PC-9 (cell line): Measurements from ENCODE around the gene SDR42E2. TPM values are rescaled to one million over a fixed set of nuclear protein-coding genes. Genes with fewer than 3 reads are reported as not detected.

Source experiments
- BruUV-seq: library from RNA; stranded (reverse); fragments of 400-500 nt; replicated peaks from 2 replicates; lab custom pipeline; 2021; lab: Mats Ljungman, UMichigan
- CTCF ChIA-PET: fragments of 300-600 bp; sonication (Branson Sonifier 250); formaldehyde crosslinking; loops from one replicate; lab custom pipeline; 2022; ENCODE audit warnings: antibody characterized with exemption; lab: Charles Lee
- POLR2A ChIA-PET: fragments of 300-600 bp; sonication (Branson Sonifier 250); formaldehyde crosslinking; loops from one replicate; lab custom pipeline; 2022; ENCODE audit warnings: antibody characterized with exemption; ENCODE audit not compliant: unreplicated experiment; lab: Charles Lee
- DNase-seq, 2 experiments: peaks; one replicate each; pipeline versions ENCODE4 v3.0.0 to v3.0.0-alpha.2; 2015 to 2022; ENCODE audit warnings: mixed read lengths in 1 of 2
- H2AFZ ChIP-seq: fragments of 200-600 bp; sonication (generic); 2 replicates; pipeline ENCODE4 v1.8.1; 2017; ENCODE audit warnings: antibody characterized with exemption
- H3F3A ChIP-seq: fragments of 200-600 bp; sonication (generic); 2 replicates; pipeline ENCODE4 v1.8.1; 2017; ENCODE audit warnings: antibody characterized with exemption, mild to moderate bottlenecking, low read depth; ENCODE audit not compliant: insufficient read depth
- H3K27ac ChIP-seq: fragments of 200-600 bp; sonication (generic); 2 replicates; pipeline ENCODE4 v1.6.1; 2016; ENCODE audit warnings: mixed run types
- H3K27me3 ChIP-seq: fragments of 200-600 bp; sonication (generic); 2 replicates; pipeline ENCODE4 v1.6.1; 2016; ENCODE audit warnings: low read depth, mixed run types; ENCODE audit not compliant: insufficient read depth
- H3K36me3 ChIP-seq: fragments of 200-600 bp; sonication (generic); 2 replicates; pipeline ENCODE4 v1.6.1; 2016; ENCODE audit warnings: low read depth, mixed run types
- H3K4me1 ChIP-seq: fragments of 200-600 bp; sonication (generic); replicated peaks from 2 replicates; pipeline ENCODE4 v1.6.1; 2016; ENCODE audit warnings: mixed run types; ENCODE audit not compliant: insufficient read depth
- H3K4me2 ChIP-seq: fragments of 200-600 bp; sonication (generic); 2 replicates; pipeline ENCODE4 v1.6.1; 2017; ENCODE audit warnings: mixed run types
- H3K4me3 ChIP-seq: fragments of 200-600 bp; sonication (generic); 2 replicates; pipeline ENCODE4 v1.6.1; 2016; ENCODE audit warnings: mixed run types
- H3K79me2 ChIP-seq: fragments of 200-600 bp; sonication (generic); 2 replicates; pipeline ENCODE4 v1.6.1; 2017; ENCODE audit warnings: low read depth, mixed run types
- H3K9me2 ChIP-seq: fragments of 200-600 bp; sonication (generic); 2 replicates; pipeline ENCODE4 v1.8.1; 2017; ENCODE audit warnings: mild to moderate bottlenecking; ENCODE audit not compliant: insufficient read depth
- H3K9me3 ChIP-seq: fragments of 200-600 bp; sonication (generic); 2 replicates; pipeline ENCODE4 v1.8.1; 2016; ENCODE audit warnings: low read depth; ENCODE audit not compliant: insufficient read depth
- H4K20me1 ChIP-seq: fragments of 200-600 bp; sonication (generic); 2 replicates; pipeline ENCODE4 v1.8.1; 2017; ENCODE audit not compliant: insufficient read depth
- CTCF ChIP-seq: fragments of 200-600 bp; sonication (generic); conservative IDR thresholded peaks from 2 replicates; pipeline ENCODE4 v1.6.1; 2017; ENCODE audit warnings: mixed run types, antibody characterized with exemption, mild to moderate bottlenecking, moderate library complexity
- EZH2 ChIP-seq: fragments of 200-600 bp; sonication (generic); IDR thresholded peaks from 2 replicates; pipeline ENCODE4 v1.8.0; 2017; ENCODE audit warnings: antibody characterized with exemption, low read depth
- intact Hi-C: fragments of 100-400 bp; cut with micrococcal nuclease; formaldehyde crosslinking; loops from one replicate; pipeline ENCODE4 v1.10.0; 2022; ENCODE audit not compliant: unreplicated experiment
- total RNA-seq: library from RNA; stranded (reverse); gene quantifications from 2 replicates; pipeline ENCODE4 v1.2.3, GENCODE V29; 2021

The SDR42E2 gene
- total RNA-seq, 1 experiment from 2014 or later = not detected

GRCh38 chr16:22192261-22193062 lies 30.2 kb downstream of the SDR42E2 start:
- Histone ChIP-seq H3K4me2 (peak overlapping the region; percentile 89), H3K27ac (no peak overlapping the region), H3K9me2 (no peaks in the 10 kb centered on the region), H3F3A (peaks cover 22% of the 10 kb centered on the region; the same call in 1 of the 2 replicates), H3K4me3 (peak overlapping the region; percentile 77; the same call in 1 of the 2 replicates), H3K4me1 (peaks cover 19% of the 10 kb centered on the region), H3K9me3 (no peaks in the 10 kb centered on the region), H2AFZ (peak overlapping the region; percentile 90), H3K36me3 (no peaks in the 10 kb centered on the region), H3K79me2 (no peaks in the 10 kb centered on the region), H4K20me1 (no peaks in the 10 kb centered on the region), H3K27me3 (no peaks in the 10 kb centered on the region)
- CTCF ChIA-PET = interaction anchor here (0.7 kb wide), 1 partner anchor 9 kb away, joined by 7 read pairs; no protein-coding TSS in a partner anchor
- TF ChIP-seq EZH2 = no peak
- TF ChIP-seq CTCF = no peak
- intact Hi-C loops = loop anchor here (10.0 kb wide), 1 partner anchor 1008 kb away; no protein-coding TSS in a partner anchor
- DNase-seq = peak; percentile 46 to 55
- POLR2A ChIA-PET = interaction anchor here (0.5 to 0.6 kb wide), 2 partner anchors 23 to 244 kb away, joined by 3 to 23 read pairs; no protein-coding TSS in a partner anchor
- BruUV-seq = no TSS peak

GRCh38 chr16:22193063-22193411 lies 30.7 kb downstream of the SDR42E2 start:
- Histone ChIP-seq H3K27ac (no peak overlapping the region), H3K36me3 (no peaks in the 10 kb centered on the region), H3F3A (peaks cover 26% of the 10 kb centered on the region; the same call in 1 of the 2 replicates), H3K4me3 (no peak overlapping the region), H2AFZ (no peak overlapping the region), H3K9me2 (no peaks in the 10 kb centered on the region), H3K9me3 (no peaks in the 10 kb centered on the region), H3K4me2 (no peak overlapping the region), H3K4me1 (peaks cover 19% of the 10 kb centered on the region), H4K20me1 (no peaks in the 10 kb centered on the region), H3K27me3 (no peaks in the 10 kb centered on the region), H3K79me2 (no peaks in the 10 kb centered on the region)
- CTCF ChIA-PET = no interaction called here
- POLR2A ChIA-PET = interaction anchor here (0.6 kb wide), 1 partner anchor 23 kb away, joined by 3 read pairs; no protein-coding TSS in a partner anchor
- TF ChIP-seq CTCF (no peak), EZH2 (no peak)
- intact Hi-C loops = loop anchor here (10.0 kb wide), 1 partner anchor 1008 kb away; no protein-coding TSS in a partner anchor
- no TSS peak for BruUV-seq
- no peak for DNase-seq

- Histone ChIP-seq H3K27ac (no peak overlapping the region), H3K4me2 (peak overlapping the region; percentile 74), H3F3A (peaks cover 30% of the 10 kb centered on the region; the same call in 1 of the 2 replicates), H3K9me2 (no peaks in the 10 kb centered on the region), H3K4me1 (peaks cover 21% of the 10 kb centered on the region), H3K36me3 (no peaks in the 10 kb centered on the region), H3K79me2 (no peaks in the 10 kb centered on the region), H2AFZ (no peak overlapping the region), H3K27me3 (no peaks in the 10 kb centered on the region), H3K4me3 (peak overlapping the region; percentile 79; the same call in 1 of the 2 replicates), H4K20me1 (no peaks in the 10 kb centered on the region), H3K9me3 (no peaks in the 10 kb centered on the region)
- ChIA-PET CTCF (interaction anchor here (1.0 kb wide), 1 partner anchor 106 kb away, joined by 3 read pairs; no protein-coding TSS in a partner anchor), POLR2A (no interaction called here)
- BruUV-seq = no TSS peak
- intact Hi-C loops = loop anchor here (1.0 to 10.0 kb wide), 3 partner anchors 11 to 1010 kb away; partner anchors contain the start of genes EEF2K and POLR3E
- no peak for DNase-seq
- no peak for TF ChIP-seq CTCF
- no peak for TF ChIP-seq EZH2
Observed at GRCh38 chr16:22194707-22195444, 32.6 kb downstream of the SDR42E2 start.
